Activated CD4-positive, alpha-beta T cell treated with anti-CD3 and anti-CD28 coated beads, Interleukin-10, Interleukin-2, amounts not matched to agents 100 ng/mL and 50 ng/mL, durations not matched to agents 16 hours and 8 hours (primary cell): ENCODE results near the gene FCGR1A.
A peak's percentile ranks its signal among the peaks of the same experiment; 100 is the strongest.
"Not testable (repeated sequence)": the region's sequence is repeated elsewhere in the genome, so short reads cannot be mapped to it uniquely, and the experiment has no call there.

ENCODE experiments used
- DNase-seq: peaks from one replicate; pipeline ENCODE4 v3.0.0-alpha.2; 2020

FCGR1A gene

GRCh38 chr1:149782600-149782999 lies at the start of gene FCGR1A:
Gene FCGR1A (plus strand): TSS chr1:149782694. CDS start chr1:149782744, 50 bp downstream.
- DNase-seq = not testable (repeated sequence)

GRCh38 chr1:149732781-149733180 lies 49.7 kb upstream of the FCGR1A start:
- DNase-seq = not testable (repeated sequence)

- not testable (repeated sequence) for DNase-seq
These were observed 47.8 kb upstream of the FCGR1A start for GRCh38 chr1:149734692-149735091.

- peak; percentile 85 for DNase-seq
These were observed 42.3 kb upstream of the FCGR1A start for GRCh38 chr1:149740148-149740581.

GRCh38 chr1:149740590-149741230 lies 41.8 kb upstream of the FCGR1A start:
- not testable (repeated sequence) for DNase-seq

- not testable (repeated sequence) for DNase-seq
These were observed 40.6 kb upstream of the FCGR1A start for GRCh38 chr1:149741914-149742313.

- not testable (repeated sequence) for DNase-seq
These were observed 35.8 kb upstream of the FCGR1A start for GRCh38 chr1:149746463-149747356.

- DNase-seq = not testable (repeated sequence)
These were observed 34.9 kb upstream of the FCGR1A start for GRCh38 chr1:149747359-149748143.

GRCh38 chr1:149748144-149748500 lies 34.4 kb upstream of the FCGR1A start:
- not testable (repeated sequence) for DNase-seq

- not testable (repeated sequence) for DNase-seq
These were observed 31.9 kb upstream of the FCGR1A start for GRCh38 chr1:149750562-149750961.

GRCh38 chr1:149752186-149752585 lies 30.3 kb upstream of the FCGR1A start:
- not testable (repeated sequence) for DNase-seq

- not testable (repeated sequence) for DNase-seq
These were observed 29.0 kb upstream of the FCGR1A start for GRCh38 chr1:149753466-149753865.

GRCh38 chr1:149755294-149755693 lies 27.2 kb upstream of the FCGR1A start:
- DNase-seq = not testable (repeated sequence)

- peak; percentile 18 for DNase-seq
These were observed 20.2 kb upstream of the FCGR1A start for GRCh38 chr1:149762294-149762693.

GRCh38 chr1:149764087-149764800 lies 18.2 kb upstream of the FCGR1A start:
- not testable (repeated sequence) for DNase-seq

GRCh38 chr1:149766241-149766640 lies 16.3 kb upstream of the FCGR1A start:
- not testable (repeated sequence) for DNase-seq

GRCh38 chr1:149769216-149769615 lies 13.3 kb upstream of the FCGR1A start:
- not testable (repeated sequence) for DNase-seq

- peak; percentile 50 for DNase-seq
These were observed 11.8 kb upstream of the FCGR1A start for GRCh38 chr1:149770661-149771060.

GRCh38 chr1:149771653-149772425 lies 10.7 kb upstream of the FCGR1A start:
- DNase-seq = not testable (repeated sequence)

GRCh38 chr1:149775510-149776147 lies 6.9 kb upstream of the FCGR1A start:
- peak; percentile 34 for DNase-seq

GRCh38 chr1:149777084-149777483 lies 5.4 kb upstream of the FCGR1A start:
- not testable (repeated sequence) for DNase-seq
